CD4-positive, CD25-positive, alpha-beta regulatory T cell (primary cell): ENCODE results near the gene RASGRF1. TPM values are rescaled to one million over a fixed set of nuclear protein-coding genes. Genes with fewer than 3 reads are reported as not detected.
A peak's percentile ranks its signal among the peaks of the same experiment; 100 is the strongest.

Source experiments
- ATAC-seq, 2 donors: fragments of 150-1000 bp; cut with Tn5 transposase; one replicate each; pipeline ENCODE4 v1.10.0; 2021; ENCODE audit warnings: low read depth in 2 of 2, moderate number of reproducible peaks in 2 of 2, moderate library complexity in 1 of 2
- DNase-seq, 3 donors: peaks; one replicate each; pipeline versions ENCODE4 v3.0.0 to v3.0.0-alpha.2; 2012 to 2022; ENCODE audit warnings: mixed read lengths in 1 of 3
- H3K27ac ChIP-seq: one replicate; pipeline ENCODE4 v1.7.0; 2013; ENCODE audit warnings: mild to moderate bottlenecking, low read length; ENCODE audit not compliant: insufficient read depth, poor library complexity, severe bottlenecking
- H3K27me3 ChIP-seq: one replicate; pipeline ENCODE4 v1.7.0; 2013; ENCODE audit warnings: low read length; ENCODE audit not compliant: control insufficient read depth, insufficient read depth
- H3K36me3 ChIP-seq: one replicate; pipeline ENCODE4 v1.7.0; 2013; ENCODE audit warnings: mild to moderate bottlenecking, low read length, moderate library complexity; ENCODE audit not compliant: control insufficient read depth, insufficient read depth
- H3K4me1 ChIP-seq: 2 replicates; pipeline ENCODE4 v1.7.0; 2013; ENCODE audit warnings: mild to moderate bottlenecking, low read length; ENCODE audit not compliant: insufficient read depth, control insufficient read depth, poor library complexity, severe bottlenecking
- H3K4me3 ChIP-seq: one replicate; pipeline ENCODE4 v1.7.0; 2013; ENCODE audit warnings: low read depth, mild to moderate bottlenecking, low read length, moderate library complexity
- H3K9me3 ChIP-seq, 2 experiments: 1 replicate in 1 of 2; 2 replicates in 1 of 2; pipeline ENCODE4 v1.7.0; 2013; ENCODE audit warnings: low read length in 2 of 2, mild to moderate bottlenecking in 1 of 2, moderate library complexity in 1 of 2; ENCODE audit not compliant: control insufficient read depth in 2 of 2
- H3K27ac Mint-ChIP-seq, 3 donors: one replicate each; pipeline ENCODE4 v1.8.0; 2020 to 2022; ENCODE audit warnings: mild to moderate bottlenecking in 3 of 3, mixed read lengths in 3 of 3, moderate library complexity in 2 of 3
- H3K27me3 Mint-ChIP-seq: one replicate; pipeline ENCODE4 v1.8.0; 2022; ENCODE audit warnings: mild to moderate bottlenecking, mixed read lengths
- H3K36me3 Mint-ChIP-seq: one replicate; pipeline ENCODE4 v1.8.0; 2020; ENCODE audit warnings: mixed read lengths
- H3K4me1 Mint-ChIP-seq, 4 donors: one replicate each; pipeline ENCODE4 v1.8.0; 2020 to 2022; ENCODE audit warnings: mixed read lengths in 4 of 4, mild to moderate bottlenecking in 1 of 4
- H3K4me3 Mint-ChIP-seq, 4 donors: one replicate each; pipeline ENCODE4 v1.8.0; 2020 to 2022; ENCODE audit warnings: mild to moderate bottlenecking in 4 of 4, mixed read lengths in 4 of 4, moderate library complexity in 3 of 4
- H3K9me3 Mint-ChIP-seq, 7 donors: one replicate each; pipeline ENCODE4 v1.8.0; 2020 to 2022; ENCODE audit warnings: mixed read lengths in 7 of 7, mild to moderate bottlenecking in 3 of 7, moderate library complexity in 2 of 7
- polyA plus RNA-seq, 4 donors: library from polyadenylated mRNA; unstranded; fragments of 300-500 nt; fragmentation: Illumina TruSeq; gene quantifications; one replicate each; pipeline ENCODE4 v1.2.3, GENCODE V29; 2021
- total RNA-seq: library from RNA; stranded (reverse); gene quantifications from one replicate; pipeline ENCODE4 v1.2.3, GENCODE V29; 2022

RASGRF1 gene
- total and polyA plus RNA-seq, 5 donors from 2014 or later, result not detected

GRCh38 chr15:79034284-79034683 lies 56.3 kb downstream of the RASGRF1 start:
- H3K4me3 Mint-ChIP-seq, result no peak overlapping the region
- no peak overlapping the region for H3K27ac Mint-ChIP-seq
- Histone ChIP-seq H3K4me3 (no peak overlapping the region), H3K4me1 (no peaks in the 10 kb centered on the region), H3K9me3 (no peaks in the 10 kb centered on the region), H3K36me3 (no peaks in the 10 kb centered on the region), H3K27ac (no peak overlapping the region), H3K27me3 (no peaks in the 10 kb centered on the region)
- H3K9me3 Mint-ChIP-seq, result peaks cover 0 to 6% (median 0%) of the 10 kb centered on the region in 7 donors
- DNase-seq (no peak), ATAC-seq (no peak)
- H3K27me3 Mint-ChIP-seq, result peaks cover 8% of the 10 kb centered on the region
- H3K36me3 Mint-ChIP-seq, result no peaks in the 10 kb centered on the region
- no peaks in the 10 kb centered on the region for H3K4me1 Mint-ChIP-seq

GRCh38 chr15:79032656-79033055 lies 57.9 kb downstream of the RASGRF1 start:
- no peaks in the 10 kb centered on the region for H3K4me1 Mint-ChIP-seq

GRCh38 chr15:79031821-79032220 lies 58.8 kb downstream of the RASGRF1 start:
- ATAC-seq (no peak), DNase-seq (no peak)
- H3K27ac ChIP-seq, result no peak overlapping the region
- no peaks in the 10 kb centered on the region for H3K36me3 ChIP-seq
- H3K4me1 Mint-ChIP-seq, result no peaks in the 10 kb centered on the region
- peaks cover 5% of the 10 kb centered on the region for H3K27me3 Mint-ChIP-seq
- H3K9me3 Mint-ChIP-seq, result peaks cover 0 to 6% (median 0%) of the 10 kb centered on the region in 7 donors
- H3K27me3 ChIP-seq, result no peaks in the 10 kb centered on the region
- peak overlapping the region in 1 of 3 donors; percentile 80 for H3K27ac Mint-ChIP-seq
- H3K36me3 Mint-ChIP-seq, result no peaks in the 10 kb centered on the region
- no peaks in the 10 kb centered on the region for H3K4me1 ChIP-seq
- no peak overlapping the region for H3K4me3 Mint-ChIP-seq
- H3K9me3 ChIP-seq, result no peaks in the 10 kb centered on the region
- H3K4me3 ChIP-seq, result no peak overlapping the region

More at GRCh38 chr15:79032656-79033055, 57.9 kb downstream of the RASGRF1 start:
- DNase-seq (no peak), ATAC-seq (peak in 1 of 2 donors; percentile 19)
- no peaks in the 10 kb centered on the region for H3K4me1 ChIP-seq
- H3K9me3 Mint-ChIP-seq, result peaks cover 0 to 6% (median 0%) of the 10 kb centered on the region in 7 donors
- H3K4me3 Mint-ChIP-seq, result no peak overlapping the region
- no peak overlapping the region for H3K27ac ChIP-seq
- H3K36me3 ChIP-seq, result no peaks in the 10 kb centered on the region
- H3K9me3 ChIP-seq, result no peaks in the 10 kb centered on the region
- H3K36me3 Mint-ChIP-seq, result no peaks in the 10 kb centered on the region
- peaks cover 8% of the 10 kb centered on the region for H3K27me3 Mint-ChIP-seq
- H3K4me3 ChIP-seq, result no peak overlapping the region
- no peak overlapping the region for H3K27ac Mint-ChIP-seq
- no peaks in the 10 kb centered on the region for H3K27me3 ChIP-seq

- ATAC-seq (no peak), DNase-seq (no peak)
- no peaks in the 10 kb centered on the region for H3K27me3 ChIP-seq
- H3K27ac ChIP-seq, result no peak overlapping the region
- Mint-ChIP-seq H3K27ac (no peak overlapping the region), H3K4me1 (no peaks in the 10 kb centered on the region), H3K4me3 (no peak overlapping the region), H3K27me3 (peaks cover 4% of the 10 kb centered on the region), H3K9me3 (peaks cover 0 to 5% (median 0%) of the 10 kb centered on the region in 7 donors), H3K36me3 (no peaks in the 10 kb centered on the region)
- H3K4me1 ChIP-seq, result no peaks in the 10 kb centered on the region
- no peaks in the 10 kb centered on the region for H3K36me3 ChIP-seq
- H3K9me3 ChIP-seq, result no peaks in the 10 kb centered on the region
- H3K4me3 ChIP-seq, result no peak overlapping the region
Observed at GRCh38 chr15:79031201-79031600, 59.4 kb downstream of the RASGRF1 start.

- DNase-seq (no peak), ATAC-seq (no peak)
- H3K27me3 Mint-ChIP-seq, result peaks cover 4% of the 10 kb centered on the region
- H3K4me1 Mint-ChIP-seq, result no peaks in the 10 kb centered on the region
- no peak overlapping the region for H3K4me3 Mint-ChIP-seq
- H3K27ac Mint-ChIP-seq, result no peak overlapping the region
- no peaks in the 10 kb centered on the region for H3K36me3 Mint-ChIP-seq
- H3K9me3 Mint-ChIP-seq, result peaks cover 0 to 5% (median 0%) of the 10 kb centered on the region in 7 donors
- Histone ChIP-seq H3K4me1 (no peaks in the 10 kb centered on the region), H3K9me3 (no peaks in the 10 kb centered on the region), H3K4me3 (no peak overlapping the region), H3K36me3 (no peaks in the 10 kb centered on the region), H3K27ac (no peak overlapping the region), H3K27me3 (no peaks in the 10 kb centered on the region)
Observed at GRCh38 chr15:79030470-79030869, 60.1 kb downstream of the RASGRF1 start.

- Mint-ChIP-seq H3K27ac (no peak overlapping the region), H3K9me3 (peaks cover 2 to 8% (median 5%) of the 10 kb centered on the region in 7 donors), H3K4me3 (no peak overlapping the region), H3K27me3 (no peaks in the 10 kb centered on the region), H3K4me1 (no peaks in the 10 kb centered on the region), H3K36me3 (no peaks in the 10 kb centered on the region)
- Histone ChIP-seq H3K4me1 (no peaks in the 10 kb centered on the region), H3K9me3 (no peaks in the 10 kb centered on the region), H3K4me3 (no peak overlapping the region), H3K27me3 (no peaks in the 10 kb centered on the region), H3K27ac (no peak overlapping the region), H3K36me3 (no peaks in the 10 kb centered on the region)
- ATAC-seq (no peak), DNase-seq (peak in 1 of 3 donors; percentile 43)
Observed at GRCh38 chr15:79028411-79028964, 62.1 kb downstream of the RASGRF1 start.

- ATAC-seq (no peak), DNase-seq (no peak)
- H3K4me3 Mint-ChIP-seq, result no peak overlapping the region
- no peaks in the 10 kb centered on the region for H3K27me3 Mint-ChIP-seq
- Histone ChIP-seq H3K27ac (no peak overlapping the region), H3K4me3 (no peak overlapping the region), H3K4me1 (no peaks in the 10 kb centered on the region), H3K9me3 (no peaks in the 10 kb centered on the region), H3K27me3 (no peaks in the 10 kb centered on the region), H3K36me3 (no peaks in the 10 kb centered on the region)
- no peaks in the 10 kb centered on the region for H3K4me1 Mint-ChIP-seq
- peaks cover 2 to 8% (median 5%) of the 10 kb centered on the region in 7 donors for H3K9me3 Mint-ChIP-seq
- H3K27ac Mint-ChIP-seq, result no peak overlapping the region
- H3K36me3 Mint-ChIP-seq, result no peaks in the 10 kb centered on the region
Observed at GRCh38 chr15:79027532-79028410, 62.8 kb downstream of the RASGRF1 start.
